Loucy (cell line): Measurements from ENCODE around the gene RPS24.
"Not testable (repeated sequence)": the region's sequence is repeated elsewhere in the genome, so short reads cannot be mapped to it uniquely, and the experiment has no call there.

ENCODE experiments used
- EZH2phosphoT487 ChIP-seq: fragments of 200-600 bp; IDR thresholded peaks from 2 replicates; pipeline ENCODE4 v1.6.1; 2018; ENCODE audit warnings: antibody characterized with exemption, mild to moderate bottlenecking, moderate library complexity, borderline replicate concordance
- TF ChIP-seq, protein P1 (sequence below): fragments of 200-600 bp; sonication (generic); conservative IDR thresholded peaks from 2 replicates; pipeline ENCODE4 v1.5.1; 2014; ENCODE audit warnings: mild to moderate bottlenecking, antibody characterized with exemption, low read length

DNA sequence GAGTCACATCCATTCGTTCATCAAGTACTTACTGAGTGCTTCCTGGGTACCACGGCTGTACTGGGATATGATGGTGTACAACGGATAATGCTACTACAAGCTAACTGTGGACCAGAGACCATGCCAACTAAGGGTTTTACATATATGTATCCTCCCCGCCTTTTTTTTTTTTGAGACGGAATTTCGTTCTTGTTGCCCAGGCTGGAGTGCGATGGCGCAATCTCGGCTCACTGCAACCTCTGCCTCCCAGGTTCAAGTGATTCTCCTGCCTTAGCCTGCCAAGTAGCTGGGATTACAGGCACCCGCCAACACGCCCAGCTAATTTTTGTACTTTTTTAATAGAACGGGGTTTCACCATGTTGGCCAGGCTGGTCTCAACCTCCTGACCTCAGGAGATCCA lies 36.4 kb downstream of the RPS24 start:
- TF ChIP-seq, protein P1, sequence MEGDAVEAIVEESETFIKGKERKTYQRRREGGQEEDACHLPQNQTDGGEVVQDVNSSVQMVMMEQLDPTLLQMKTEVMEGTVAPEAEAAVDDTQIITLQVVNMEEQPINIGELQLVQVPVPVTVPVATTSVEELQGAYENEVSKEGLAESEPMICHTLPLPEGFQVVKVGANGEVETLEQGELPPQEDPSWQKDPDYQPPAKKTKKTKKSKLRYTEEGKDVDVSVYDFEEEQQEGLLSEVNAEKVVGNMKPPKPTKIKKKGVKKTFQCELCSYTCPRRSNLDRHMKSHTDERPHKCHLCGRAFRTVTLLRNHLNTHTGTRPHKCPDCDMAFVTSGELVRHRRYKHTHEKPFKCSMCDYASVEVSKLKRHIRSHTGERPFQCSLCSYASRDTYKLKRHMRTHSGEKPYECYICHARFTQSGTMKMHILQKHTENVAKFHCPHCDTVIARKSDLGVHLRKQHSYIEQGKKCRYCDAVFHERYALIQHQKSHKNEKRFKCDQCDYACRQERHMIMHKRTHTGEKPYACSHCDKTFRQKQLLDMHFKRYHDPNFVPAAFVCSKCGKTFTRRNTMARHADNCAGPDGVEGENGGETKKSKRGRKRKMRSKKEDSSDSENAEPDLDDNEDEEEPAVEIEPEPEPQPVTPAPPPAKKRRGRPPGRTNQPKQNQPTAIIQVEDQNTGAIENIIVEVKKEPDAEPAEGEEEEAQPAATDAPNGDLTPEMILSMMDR: not testable (repeated sequence)
- not testable (repeated sequence) for TF ChIP-seq EZH2phosphoT487
